NCI-H748 (cell line): ENCODE data around the gene TTC28.
"Not testable (repeated sequence)": the region's sequence is repeated elsewhere in the genome, so short reads cannot be mapped to it uniquely, and the experiment has no call there.

Experiments
- DNase-seq: peaks from one replicate; lab custom pipeline; 2025; ENCODE audit not compliant: unreplicated experiment; lab: John Stamatoyannopoulos, UW

The TTC28 gene

DNA sequence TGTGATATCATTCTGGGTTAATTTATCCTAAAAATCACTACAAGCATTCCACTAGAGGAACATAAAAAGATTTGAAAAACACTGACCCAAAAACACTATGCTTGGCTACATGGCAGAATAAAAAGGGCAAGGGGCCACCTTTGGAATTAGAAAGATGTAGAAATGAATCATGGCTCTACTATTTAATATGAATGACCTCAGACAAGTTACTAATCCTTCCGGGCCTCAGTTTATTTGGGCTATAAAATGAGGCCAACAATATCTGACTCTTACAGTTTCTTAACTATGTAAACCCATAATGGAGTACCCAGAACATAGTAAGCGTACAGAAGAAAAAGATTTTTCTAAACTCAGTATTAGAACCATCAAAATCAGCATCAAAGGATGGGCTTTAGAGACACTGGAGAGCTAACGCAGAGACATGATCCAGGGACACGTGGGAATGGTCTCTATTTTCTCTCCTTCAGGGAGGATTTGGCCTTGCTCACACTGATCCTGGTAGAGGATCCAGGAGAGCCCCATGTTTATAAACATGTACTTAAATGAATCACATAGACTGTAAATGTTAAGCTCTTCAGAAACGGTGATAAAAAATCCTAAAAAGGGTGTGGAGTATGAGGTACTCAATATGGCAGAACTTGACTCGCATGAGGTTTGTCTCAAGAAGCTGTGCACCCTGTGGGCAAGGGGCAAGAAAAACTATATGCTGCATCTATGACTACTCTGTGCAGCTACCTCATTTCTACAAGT, 472.2 kb downstream of the TTC28 start:
- DNase-seq, result no peak

- DNase-seq, result no peak
Measured at GRCh38 chr22:28205926-28206325, 473.7 kb downstream of the TTC28 start.

DNA sequence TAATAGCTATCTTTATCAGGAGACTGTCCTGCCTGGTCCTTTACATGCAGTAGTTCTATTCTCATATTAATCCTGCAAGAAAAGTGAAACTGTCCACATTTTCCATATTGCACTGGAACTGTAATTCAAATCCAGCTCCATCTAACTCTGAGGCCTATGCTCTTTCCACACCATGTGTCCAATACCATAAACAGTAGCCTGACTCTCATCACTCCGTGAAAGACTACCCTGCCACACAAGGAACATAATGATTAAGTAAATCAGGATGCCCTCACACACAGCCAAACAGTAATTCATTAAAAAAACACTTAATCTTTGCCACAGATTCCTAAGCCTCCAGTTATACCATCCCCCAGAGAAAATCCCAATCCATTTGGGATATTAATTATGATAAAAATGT, 475.3 kb downstream of the TTC28 start:
- no peak for DNase-seq

- no peak for DNase-seq
Measured at GRCh38 chr22:28203286-28203685, 476.4 kb downstream of the TTC28 start.

DNA sequence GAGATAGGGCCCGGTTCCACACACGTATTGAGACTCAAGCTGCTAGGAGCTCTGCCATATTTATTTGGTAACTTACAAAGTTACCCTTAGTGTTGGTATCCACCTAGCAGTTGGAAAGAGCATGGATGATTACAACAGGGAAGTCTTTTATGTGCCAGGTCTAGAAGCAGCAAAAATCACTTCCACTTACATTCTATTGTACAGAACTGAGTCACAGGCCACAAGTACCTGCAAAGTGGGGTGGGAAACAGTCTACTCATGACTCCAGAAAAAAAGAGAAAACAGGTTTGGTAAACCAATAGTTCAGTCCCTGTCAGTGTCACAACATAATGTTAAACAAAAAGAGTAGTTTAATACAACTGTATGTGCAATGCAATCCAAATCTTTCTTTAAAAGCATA, 480.9 kb downstream of the TTC28 start:
- no peak for DNase-seq

DNA sequence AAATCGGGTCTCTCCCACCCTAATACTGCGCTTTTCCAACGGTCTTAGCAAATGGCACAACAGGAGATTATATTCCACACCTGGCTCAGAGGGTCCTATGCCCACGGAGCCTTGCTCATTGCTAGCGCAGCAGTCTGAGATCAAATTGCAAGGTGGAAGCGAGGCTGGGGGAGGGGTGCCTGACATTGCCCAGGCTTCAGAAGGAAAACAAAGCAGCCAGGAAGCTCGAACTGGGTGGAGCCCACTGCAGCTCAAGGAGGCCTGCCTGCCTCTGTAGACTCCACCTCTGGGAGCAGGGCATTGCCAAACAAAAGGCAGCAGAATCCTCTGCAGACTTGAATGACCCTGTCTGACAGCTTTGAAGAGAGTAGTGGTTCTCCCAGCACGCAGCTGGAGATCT, 488.1 kb downstream of the TTC28 start:
- DNase-seq, result not testable (repeated sequence)

GRCh38 chr22:28188178-28188879, 491.3 kb downstream of the TTC28 start:
- peak; percentile 14 for DNase-seq

- no peak for DNase-seq
Measured at GRCh38 chr22:28187612-28188011, 492.0 kb downstream of the TTC28 start.

DNA sequence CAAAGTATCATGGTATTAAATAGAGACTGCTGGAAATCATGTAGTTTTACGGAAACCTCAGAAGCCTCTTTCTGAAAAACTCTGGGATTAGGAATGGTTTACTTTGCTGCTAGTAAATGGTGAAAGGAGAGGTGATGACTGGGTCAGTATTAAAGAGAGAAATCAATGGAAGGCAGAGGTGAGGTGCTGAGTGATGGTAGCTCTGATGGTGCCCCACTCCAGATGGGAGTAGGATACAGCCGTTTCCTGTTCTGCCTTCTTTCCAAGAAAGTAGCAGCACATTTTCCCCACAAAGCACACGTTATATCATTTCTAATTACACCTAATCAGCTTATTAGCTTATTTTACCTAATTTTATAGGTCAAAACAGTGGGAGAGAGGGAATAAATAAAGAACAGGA, 493.0 kb downstream of the TTC28 start:
- no peak for DNase-seq

- no peak for DNase-seq
Measured at GRCh38 chr22:28185130-28185529, 494.5 kb downstream of the TTC28 start.

- DNase-seq, result peak; percentile 30
Measured at GRCh38 chr22:28183078-28183860, 496.4 kb downstream of the TTC28 start.

DNA sequence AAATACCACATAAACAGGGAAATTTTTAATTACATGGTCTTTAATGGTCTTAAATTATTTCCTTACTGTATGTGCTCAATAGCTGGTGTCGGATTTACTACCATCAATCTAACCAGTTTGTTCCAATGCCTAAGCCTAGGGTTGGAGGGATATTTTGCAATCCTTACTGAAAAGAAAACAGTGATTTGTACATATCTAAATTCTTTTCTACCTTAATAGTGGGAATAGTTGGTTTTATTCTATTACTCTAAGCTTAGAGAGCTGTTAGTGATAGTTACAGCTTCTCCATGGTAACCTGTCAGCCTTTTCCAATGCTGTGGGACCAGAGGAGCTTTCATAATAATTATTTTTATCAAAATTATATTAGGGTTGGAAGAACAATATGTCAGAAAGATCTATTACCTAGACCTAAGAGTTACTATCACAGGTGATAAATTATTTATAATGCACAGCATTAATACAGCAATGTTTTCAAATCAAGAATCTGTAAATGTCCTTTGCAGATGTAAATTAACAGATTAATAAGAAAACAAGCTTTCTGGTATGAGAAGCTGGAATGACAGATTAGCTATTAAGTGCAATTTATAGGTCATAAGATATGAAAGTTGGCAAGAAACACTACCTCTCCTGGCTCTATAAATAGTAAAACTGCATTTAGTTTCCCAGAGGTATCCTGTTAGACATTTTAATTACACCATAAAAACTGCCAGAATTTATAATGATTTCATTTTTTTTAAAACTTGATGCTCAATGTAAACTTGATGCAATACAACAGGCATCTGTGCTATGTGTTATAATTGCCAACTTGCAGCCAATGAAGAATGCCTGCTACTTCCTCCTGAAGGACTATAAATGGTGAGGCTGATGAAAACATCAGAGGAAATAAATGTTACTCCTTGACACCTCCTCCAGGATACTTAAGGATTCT, 498.6 kb downstream of the TTC28 start:
- no peak for DNase-seq

GRCh38 chr22:28179392-28179791, 500.2 kb downstream of the TTC28 start:
- DNase-seq, result no peak

DNA sequence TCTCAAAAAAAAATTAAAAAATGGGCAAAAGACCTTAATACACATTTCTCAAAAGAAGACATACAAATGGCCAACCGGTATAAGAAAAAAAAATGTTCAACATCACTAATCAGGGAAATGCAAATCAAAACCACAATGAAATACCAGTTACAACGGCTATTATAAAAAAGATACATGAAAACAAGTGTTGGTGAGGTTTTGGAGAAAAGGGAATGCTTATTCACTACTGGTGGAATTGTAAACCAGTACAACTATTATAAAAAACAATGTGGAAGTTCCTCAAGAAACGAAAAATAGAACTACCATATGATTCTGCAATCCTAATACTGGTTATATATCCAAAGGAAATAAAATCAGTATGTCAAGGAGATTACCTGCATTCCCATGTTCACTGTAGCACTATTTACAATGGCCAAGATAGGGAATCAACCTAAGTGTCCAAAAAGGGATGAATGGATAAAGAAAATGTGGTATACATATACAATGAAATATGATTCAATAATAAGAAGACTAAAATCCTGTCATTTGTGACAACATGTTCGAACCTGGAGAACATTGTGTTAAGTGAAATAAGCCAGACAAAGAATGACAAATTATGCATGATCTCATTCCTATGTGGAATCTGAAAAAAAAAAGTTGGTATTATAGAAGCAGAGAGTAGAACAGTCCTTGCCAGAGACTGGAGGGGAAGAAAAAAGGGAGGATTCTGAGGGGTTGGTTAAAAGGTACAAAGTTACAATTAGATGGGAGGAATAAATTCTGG, 503.7 kb downstream of the TTC28 start:
- no peak for DNase-seq

GRCh38 chr22:28174509-28174908, 505.1 kb downstream of the TTC28 start:
- DNase-seq, result no peak

DNA sequence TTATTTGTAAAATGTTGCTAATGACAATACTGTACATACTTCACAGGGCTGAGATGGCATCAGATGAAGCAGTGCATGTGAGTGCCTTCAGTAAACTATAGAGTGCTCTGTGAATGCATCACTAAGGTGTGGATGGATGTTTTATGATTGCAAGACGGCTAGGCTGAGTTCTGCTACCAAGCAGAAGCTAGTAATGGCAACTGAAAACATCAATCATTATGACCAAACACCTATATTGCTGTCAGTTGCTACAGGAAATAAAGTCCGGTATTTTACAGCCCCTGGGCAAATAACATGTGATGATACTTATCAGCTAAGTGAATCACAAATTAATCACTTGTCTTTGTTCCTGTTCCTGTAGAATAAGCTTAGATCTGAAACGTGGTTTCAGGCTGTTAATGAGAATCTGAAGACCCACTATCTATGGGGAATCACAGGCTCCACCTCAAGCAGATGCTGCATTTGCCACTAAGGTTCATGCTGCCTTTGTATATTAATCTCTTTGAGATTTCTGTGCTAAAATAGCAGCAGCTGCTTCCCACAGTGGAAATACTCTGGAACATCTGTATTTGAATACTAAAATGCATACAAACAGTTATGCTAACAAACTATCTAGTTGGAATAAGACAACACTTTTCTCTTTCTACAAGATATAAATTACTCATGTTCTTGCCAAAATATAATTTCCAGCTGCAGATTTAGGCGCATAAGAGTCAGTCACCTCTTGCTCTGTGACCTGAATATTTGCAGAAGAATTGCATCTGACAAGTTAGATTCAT, 506.6 kb downstream of the TTC28 start:
- peak; percentile 61 for DNase-seq

DNA sequence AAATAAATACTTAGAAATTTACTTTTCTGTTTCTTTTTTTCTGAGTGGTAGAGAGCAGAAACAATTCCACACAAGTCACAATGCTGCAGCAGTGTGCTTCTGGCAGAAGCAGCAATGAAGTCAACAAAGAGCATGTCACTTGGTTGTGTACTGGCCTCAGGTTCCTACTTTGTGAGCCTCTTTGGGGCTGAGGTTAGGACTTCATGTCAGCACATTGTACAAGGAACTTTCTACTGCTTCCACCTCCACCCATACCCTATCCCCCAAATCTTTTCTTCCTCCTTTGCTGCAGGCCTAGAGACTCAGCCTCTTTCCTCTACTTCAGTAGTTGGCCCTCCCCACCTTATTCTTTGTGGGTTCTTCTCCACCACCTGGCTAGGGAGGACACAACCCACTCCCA, 507.9 kb downstream of the TTC28 start:
- DNase-seq, result no peak

DNA sequence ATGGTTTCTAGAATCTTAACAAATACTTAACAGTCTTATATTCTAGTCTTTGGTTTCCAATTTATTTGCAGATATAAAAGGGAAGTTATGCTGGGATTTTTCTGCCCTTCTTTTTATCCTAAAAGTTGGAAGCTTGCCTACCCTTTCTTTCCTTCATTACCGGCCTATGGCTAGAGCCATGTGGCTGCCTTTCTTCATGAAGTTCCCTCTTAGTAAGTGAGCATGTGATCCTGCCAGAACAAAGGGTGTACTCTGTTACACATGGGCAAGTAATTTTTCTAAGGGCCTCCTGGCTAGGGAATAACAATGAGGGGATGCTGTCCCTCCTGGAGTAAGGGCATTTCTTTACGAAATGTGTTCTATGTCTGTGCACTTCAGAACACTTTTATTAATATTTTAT, 508.5 kb downstream of the TTC28 start:
- DNase-seq, result no peak

DNA sequence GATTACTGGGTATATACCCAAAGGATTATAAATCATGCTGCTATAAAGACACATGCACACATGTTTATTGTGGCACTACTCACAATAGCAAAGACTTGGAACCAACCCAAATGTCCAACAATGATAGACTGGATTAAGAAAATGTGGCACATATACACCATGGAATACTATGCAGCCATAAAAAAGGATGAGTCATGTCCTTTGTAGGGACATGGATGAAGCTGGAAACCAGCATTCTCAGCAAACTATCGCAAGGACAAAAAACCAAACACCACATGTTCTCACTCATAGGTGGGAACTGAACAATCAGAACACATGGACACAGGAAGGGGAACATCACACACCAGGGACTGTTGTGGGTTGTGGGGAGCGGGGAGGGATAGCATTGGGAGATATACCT, 510.3 kb downstream of the TTC28 start:
- not testable (repeated sequence) for DNase-seq
